GM19328 (cell line): ENCODE data around the gene EXO1.
"Not testable (repeated sequence)": the region's sequence is repeated elsewhere in the genome, so short reads cannot be mapped to it uniquely, and the experiment has no call there.

Source experiments
- ATAC-seq: cut with Tn5 transposase; IDR thresholded peaks from one replicate; pipeline ENCODE4 v1.9.1; 2021; ENCODE audit warnings: mild to moderate bottlenecking, moderate library complexity; ENCODE audit not compliant: unreplicated experiment

The EXO1 gene

DNA sequence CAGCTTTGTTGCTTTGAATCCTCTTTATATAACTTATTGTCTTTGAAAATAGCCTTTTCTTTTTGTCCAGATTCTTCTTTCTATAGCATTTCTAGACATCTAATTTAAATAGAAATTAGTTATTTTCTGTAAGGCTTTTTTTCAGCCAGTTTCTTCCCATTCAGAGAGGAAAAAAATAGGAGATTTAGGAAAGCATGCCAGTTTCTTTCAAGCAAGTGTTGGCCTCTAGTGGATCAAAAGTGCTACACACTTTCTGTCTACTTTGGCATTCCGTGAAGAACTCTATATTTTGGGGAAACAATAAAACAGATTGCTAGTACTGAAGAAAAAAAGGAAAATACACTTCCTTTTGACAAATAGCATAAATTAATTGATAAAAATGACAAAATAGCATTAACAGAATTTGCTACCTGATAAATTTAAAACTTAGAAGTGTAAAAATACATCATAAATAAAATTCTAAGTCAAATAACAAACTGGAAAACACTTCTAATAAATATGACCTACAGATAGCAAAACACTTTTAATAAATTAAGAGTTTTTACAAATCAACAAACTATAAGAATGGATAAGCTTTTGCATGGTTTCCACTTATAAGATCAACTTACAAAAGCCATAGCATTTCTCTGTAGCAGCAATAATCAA, 13.1 kb upstream of the EXO1 start:
- ATAC-seq, result no peak

DNA sequence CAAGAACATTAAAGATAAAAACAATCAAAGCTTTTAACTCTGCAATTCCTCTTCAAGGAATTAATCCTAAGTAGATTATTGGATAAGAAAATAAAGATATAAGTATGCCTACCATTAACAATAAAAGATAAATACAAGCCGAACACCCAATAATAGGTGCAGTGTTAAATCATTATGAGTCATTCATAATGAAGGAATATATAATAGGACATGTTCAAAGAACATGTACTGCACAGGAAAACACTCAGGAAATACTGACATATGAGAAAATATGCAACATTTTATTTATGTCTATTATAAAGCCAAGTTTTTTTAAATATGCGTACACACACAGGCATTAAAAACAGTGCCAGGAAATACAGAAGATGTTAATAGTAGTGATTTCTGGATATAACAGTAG, 11.1 kb upstream of the EXO1 start:
- ATAC-seq, result no peak

DNA sequence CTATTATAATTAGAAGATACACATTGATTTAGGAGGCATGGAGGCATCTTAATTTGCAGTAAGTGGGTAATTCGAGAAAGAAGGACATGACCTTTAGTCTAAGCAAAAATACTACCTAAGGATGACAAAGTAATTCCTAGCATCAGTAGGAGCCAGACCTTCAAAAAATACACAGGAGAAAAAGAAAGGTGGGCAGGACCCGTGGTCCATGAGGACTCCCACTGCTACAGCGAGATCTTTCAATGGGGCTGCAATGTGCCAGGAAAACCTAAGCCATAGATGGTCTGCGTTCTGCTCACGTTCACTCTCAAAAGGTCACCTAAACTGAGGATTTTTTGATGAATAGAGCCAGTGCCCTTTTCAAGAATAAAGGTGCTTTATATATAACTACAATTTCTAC, 10.6 kb upstream of the EXO1 start:
- no peak for ATAC-seq

- no peak for ATAC-seq
Measured at GRCh38 chr1:241837901-241838300, 10.1 kb upstream of the EXO1 start.

GRCh38 chr1:241838897-241839296, 9.1 kb upstream of the EXO1 start:
- ATAC-seq, result no peak

GRCh38 chr1:241839369-241839979, 8.5 kb upstream of the EXO1 start:
- no peak for ATAC-seq

- no peak for ATAC-seq
Measured at GRCh38 chr1:241840164-241840563, 7.8 kb upstream of the EXO1 start.

- no peak for ATAC-seq
Measured at GRCh38 chr1:241841691-241842090, 6.3 kb upstream of the EXO1 start.

DNA sequence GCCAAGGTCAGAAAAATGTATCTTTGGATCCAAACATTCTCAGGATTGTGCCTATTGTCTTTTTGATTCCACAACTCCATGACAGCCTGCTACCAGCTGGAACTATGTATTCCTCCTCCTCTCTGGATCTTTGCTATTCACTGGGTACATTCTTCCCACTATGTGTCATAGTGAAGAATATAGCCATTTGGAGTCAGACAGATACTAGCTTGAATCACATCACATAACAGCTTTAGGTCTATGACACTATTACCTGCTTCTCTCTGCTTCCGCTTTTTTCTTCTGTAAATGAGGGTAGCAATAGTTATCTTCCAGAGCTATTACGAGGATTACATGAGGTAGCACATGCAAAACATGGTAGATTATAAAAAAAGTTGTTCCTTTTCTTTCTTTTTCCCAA, 5.4 kb upstream of the EXO1 start:
- ATAC-seq, result no peak

DNA sequence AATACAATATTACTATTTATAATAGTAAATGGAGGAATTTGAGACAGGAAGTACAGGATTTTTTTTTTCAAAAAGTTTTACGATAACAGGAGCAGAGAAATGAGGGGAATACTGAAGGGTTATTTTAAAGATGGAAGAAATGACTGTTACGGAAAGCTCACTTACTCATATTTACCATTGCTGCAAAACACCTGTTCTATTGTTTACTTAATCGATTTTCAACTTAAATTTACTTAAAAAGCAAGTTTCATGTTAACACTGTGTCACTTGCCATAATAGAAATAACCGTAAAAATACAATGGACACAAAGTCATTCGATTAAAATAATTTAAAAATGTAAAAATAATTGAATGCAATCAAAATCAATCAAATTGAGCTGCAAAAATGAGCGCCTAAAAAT, 3.4 kb upstream of the EXO1 start:
- ATAC-seq, result no peak

DNA sequence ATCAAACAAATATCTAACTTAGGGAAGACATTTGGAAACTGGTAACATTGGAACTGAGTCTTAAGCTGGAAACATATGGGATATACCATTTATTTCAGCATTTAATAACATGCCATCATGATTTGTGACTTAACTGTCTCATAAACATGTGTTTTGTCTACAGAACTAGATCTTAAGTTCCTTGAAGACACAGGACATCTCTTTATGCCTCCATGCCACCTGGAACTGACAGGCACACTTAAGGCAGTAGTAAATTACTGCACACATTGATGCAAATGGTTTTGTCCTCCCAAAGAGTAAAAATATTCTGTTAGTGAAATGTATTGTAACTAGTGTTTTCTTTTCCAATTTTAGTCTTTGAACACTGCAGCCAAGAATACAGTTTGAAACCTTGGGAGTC, 1.6 kb upstream of the EXO1 start:
- ATAC-seq, result no peak

GRCh38 chr1:241846862-241847539, 1.0 kb upstream of the EXO1 start:
- ATAC-seq, result no peak

DNA sequence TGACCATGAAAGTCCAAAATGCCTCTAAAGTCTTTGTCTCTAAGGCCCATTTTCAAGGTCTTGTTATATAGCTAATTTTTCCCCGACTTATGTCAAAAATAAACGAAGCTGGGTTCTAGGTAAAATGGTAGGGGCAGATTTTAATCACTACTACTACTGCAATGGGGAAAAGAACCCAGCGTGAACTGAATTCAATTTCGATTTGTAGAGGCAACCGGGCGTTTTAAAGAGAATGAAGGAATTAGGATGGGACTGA, 536 bp upstream of the EXO1 start:
- ATAC-seq, result no peak

DNA sequence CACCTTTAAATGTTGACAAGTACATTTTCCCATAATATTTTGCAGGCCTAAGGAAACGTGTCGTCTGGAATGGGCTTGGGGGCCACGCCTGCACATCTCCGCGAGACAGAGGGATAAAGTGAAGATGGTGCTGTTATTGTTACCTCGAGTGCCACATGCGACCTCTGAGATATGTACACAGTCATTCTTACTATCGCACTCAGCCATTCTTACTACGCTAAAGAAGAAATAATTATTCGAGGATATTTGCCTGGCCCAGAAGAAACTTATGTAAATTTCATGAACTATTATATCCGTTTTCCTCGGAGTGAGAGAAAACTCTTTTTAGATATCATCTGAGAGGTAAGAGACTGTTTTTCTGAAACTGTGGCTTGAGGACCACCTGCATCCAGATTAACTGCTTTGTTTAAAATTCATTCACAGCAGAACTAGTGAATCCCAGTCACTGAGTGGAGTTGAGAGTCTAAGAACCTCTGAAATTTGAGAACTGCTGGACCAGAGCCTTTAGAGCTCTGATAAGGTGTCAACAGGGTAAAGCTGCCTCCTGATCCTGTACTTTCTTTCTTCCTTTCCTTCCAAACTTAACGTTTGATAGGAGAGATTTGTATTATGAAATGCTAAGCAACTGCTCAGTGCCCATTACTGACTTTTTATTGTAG, 811 bp downstream of the EXO1 start:
- no peak for ATAC-seq

DNA sequence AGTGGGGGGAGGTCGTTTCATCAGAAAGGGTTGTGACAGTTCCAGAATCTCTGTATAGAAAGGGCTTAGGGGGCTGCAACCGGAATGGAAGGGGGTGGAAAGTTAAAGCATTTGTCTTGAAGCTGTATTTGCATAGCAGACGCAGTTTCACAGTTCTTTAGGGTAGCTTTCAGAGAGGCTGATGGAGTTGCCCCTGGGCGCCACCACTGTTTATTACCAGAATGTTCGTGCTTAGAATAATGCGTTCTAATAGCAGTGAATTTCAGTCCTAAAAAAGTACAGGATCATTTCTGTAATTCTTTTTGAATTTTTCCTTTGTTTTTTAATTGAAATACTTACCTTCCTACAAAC, 1.3 kb downstream of the EXO1 start:
- no peak for ATAC-seq

- not testable (repeated sequence) for ATAC-seq
Measured at GRCh38 chr1:241855545-241856140, 7.6 kb downstream of the EXO1 start.

GRCh38 chr1:241857131-241857530, 9.1 kb downstream of the EXO1 start:
- ATAC-seq, result no peak

DNA sequence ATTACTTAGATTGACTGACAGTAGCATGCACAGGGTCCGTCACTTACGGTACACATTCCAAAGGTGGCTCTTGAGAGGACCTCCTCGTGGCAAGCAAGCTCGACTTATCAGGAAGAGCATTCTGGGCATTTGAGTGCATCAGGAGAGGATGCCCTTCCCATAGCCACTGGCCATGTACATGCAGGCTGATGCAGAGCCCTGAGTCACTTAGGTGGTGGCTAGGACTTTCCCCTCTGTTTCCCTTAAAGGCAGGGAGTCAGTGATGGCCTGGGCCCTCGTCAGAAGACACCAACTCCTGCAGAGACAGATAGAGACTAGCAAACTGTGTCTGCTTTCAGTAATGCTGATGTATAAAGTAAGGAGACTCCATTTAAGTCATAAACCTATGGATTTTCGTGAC, 12.9 kb downstream of the EXO1 start:
- no peak for ATAC-seq

DNA sequence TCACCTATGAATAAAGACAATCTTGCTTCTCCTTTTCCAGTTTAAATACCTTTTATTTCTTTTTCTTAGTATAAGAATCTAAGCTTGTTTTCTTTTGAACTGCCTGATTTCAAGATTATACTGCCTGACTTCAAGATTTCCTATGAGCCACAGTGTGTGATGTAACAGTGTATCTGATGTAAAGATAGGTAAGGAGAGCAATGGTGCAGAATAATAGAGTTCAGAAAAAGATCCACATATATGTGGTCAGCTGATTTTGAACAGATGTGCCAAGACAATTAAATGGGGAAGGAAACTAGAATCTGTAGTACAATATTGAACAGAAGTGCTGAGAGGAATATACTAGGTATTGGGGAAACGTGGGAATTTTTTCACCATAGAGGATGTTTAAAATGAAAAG, 21.0 kb downstream of the EXO1 start:
- no peak for ATAC-seq

DNA sequence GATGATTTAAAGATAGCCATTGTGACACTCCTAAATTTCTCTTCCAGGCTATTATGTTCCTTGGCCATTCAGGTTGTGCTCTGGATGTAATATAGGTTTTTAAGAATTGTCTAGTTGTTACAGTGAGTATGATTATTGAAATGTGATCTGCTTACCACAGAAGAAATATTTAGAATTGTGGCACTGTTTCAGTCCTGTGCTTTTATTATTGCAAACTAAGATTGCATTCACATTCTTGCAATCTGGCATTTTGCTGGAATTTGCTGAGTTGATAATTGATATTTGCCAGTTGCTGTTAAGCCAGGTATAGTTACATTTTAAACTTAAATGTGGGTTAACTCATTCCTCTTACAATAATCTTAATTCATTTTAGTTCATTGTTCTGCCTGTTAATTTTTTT, 22.3 kb downstream of the EXO1 start:
- ATAC-seq, result no peak

DNA sequence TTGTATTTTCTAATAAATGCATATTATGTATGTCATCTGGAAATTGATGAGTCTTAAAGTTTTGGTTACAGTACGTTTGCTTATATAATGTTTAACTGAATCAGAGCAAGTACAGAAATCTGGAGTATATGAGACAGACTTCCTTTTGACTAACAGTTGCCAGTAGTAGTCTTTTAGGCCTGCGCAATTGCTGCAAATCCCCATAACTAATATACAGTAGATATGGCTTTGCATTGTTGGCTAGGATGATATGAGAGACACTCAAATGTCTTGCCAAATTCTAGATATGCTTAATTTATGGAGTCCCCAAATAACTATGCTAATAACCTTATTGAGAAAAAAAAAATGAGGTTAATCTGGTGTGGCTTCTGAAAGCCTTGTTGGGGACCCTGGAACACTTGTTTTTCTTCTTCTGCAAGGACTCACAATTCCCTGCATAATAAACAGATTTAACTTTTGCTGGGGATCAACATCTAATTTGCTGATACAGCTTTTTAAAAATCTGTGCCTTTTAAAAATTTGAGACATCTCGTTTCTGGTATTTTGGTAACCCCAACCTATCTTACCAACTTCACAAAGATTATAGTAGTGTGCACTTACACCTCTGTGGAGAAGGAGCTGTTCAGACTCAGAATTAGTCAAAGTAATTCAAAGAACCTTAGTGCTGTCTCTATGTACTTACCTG, 22.9 kb downstream of the EXO1 start:
- ATAC-seq, result no peak
